GM18517 (cell line): ENCODE data around the gene ZNF792.
"Not testable (repeated sequence)": the region's sequence is repeated elsewhere in the genome, so short reads cannot be mapped to it uniquely, and the experiment has no call there.

Source experiments
- ATAC-seq: cut with Tn5 transposase; IDR thresholded peaks from one replicate; pipeline ENCODE4 v1.9.1; 2021; ENCODE audit warnings: mild to moderate bottlenecking, moderate library complexity; ENCODE audit not compliant: unreplicated experiment

Gene ZNF792

DNA sequence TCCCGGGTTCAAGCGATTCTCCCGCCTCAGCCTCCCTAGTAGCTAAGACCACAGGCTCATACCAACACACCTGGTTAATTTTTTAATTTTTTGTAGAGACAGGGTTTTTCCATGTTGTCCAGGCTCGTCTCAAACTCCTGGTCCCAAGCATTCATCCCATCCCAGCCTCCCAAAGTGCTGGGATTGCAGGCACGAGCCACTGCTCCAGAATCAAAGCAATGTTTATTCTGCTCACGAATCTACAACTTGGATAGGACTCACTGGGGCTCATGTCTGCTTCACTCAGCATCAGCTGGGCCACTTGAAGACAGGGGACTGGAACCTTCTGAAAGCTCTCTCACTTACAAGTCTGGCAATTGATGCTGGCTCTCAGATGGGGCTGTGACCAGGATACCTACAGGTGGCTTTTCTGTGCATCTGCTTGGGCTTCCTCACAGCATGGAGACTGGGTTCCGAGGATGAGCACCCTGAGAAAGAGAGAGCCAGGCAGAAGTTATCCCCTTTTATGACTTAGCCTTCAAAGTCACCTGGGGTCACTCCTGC, 8.2 kb upstream of the ZNF792 start:
- ATAC-seq = no peak

DNA sequence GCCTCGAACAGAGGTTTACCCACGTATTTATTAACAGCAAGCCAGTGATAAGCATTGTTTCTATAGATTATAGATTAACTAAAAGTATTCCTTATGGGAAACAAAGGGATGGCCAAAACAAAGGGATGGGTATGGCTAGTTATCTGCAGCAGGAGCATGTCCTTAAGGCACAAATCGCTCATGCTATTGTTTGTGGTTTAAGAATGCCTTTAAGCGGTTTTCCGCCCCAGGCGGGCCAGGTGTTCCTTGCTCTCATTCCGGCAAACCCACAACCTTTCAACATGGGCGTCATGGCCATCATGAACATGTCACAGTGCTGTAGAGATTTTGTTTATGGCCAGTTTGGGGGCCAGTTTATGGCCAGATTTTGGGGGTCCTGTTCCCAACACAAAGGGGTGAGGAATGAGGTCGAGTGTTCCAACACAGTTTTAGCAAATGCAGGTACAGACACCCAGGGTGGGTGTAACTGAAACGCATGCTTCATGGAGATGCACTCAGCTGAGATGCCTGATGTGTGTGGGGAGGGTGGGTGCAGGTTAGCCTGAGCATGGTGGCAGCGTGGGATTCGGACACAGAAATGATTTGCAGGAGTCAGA, 6.3 kb upstream of the ZNF792 start:
- not testable (repeated sequence) for ATAC-seq

- no peak for ATAC-seq
These were observed 5.7 kb upstream of the ZNF792 start for GRCh38 chr19:34969721-34970120.

GRCh38 chr19:34967551-34967950, 3.5 kb upstream of the ZNF792 start:
- no peak for ATAC-seq

GRCh38 chr19:34965505-34965904, 1.5 kb upstream of the ZNF792 start:
- ATAC-seq = not testable (repeated sequence)

- no peak for ATAC-seq
These were observed 569 bp upstream of the ZNF792 start for GRCh38 chr19:34964598-34964997.

DNA sequence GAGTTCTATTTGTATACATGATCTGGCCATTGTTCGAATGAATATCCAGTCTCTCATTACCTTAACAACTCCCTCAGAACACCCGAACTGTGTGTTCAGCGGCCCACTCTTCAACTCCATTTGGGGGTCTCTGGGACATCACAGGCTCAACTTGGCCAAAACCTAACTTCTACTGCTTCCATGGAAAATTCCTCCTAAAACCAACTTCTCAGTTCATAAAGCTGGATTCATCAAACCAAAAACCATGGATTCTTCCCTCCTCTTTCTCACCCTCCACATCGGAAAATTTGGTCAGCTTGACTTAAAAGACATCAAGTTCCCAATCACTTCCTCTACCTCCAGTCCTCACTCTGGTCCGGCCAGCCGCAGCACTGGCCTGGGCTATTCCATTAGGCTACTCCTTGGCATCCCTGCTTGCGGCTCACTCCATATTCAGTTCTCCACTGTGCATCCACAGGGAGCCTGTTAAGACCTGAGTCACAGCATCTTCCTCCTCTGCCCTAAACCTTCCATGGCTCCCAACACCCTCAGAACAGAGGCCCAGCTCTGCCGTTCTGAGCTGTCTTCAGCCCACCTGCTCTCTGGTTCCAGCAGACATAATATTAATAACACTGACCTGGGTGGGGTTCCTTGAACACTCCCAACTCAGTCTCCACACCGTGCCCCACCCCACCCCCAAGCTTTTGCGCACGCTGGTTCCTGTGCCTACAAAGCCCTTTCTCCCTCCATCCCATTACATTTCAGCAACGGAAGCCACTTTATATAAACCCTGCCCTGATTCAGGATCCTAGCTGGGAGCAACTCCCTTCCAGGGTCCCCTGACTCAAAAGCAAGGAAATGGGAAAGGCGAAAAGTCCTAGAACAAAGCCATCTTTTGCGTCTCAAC, 1.1 kb downstream of the ZNF792 start:
- no peak for ATAC-seq

DNA sequence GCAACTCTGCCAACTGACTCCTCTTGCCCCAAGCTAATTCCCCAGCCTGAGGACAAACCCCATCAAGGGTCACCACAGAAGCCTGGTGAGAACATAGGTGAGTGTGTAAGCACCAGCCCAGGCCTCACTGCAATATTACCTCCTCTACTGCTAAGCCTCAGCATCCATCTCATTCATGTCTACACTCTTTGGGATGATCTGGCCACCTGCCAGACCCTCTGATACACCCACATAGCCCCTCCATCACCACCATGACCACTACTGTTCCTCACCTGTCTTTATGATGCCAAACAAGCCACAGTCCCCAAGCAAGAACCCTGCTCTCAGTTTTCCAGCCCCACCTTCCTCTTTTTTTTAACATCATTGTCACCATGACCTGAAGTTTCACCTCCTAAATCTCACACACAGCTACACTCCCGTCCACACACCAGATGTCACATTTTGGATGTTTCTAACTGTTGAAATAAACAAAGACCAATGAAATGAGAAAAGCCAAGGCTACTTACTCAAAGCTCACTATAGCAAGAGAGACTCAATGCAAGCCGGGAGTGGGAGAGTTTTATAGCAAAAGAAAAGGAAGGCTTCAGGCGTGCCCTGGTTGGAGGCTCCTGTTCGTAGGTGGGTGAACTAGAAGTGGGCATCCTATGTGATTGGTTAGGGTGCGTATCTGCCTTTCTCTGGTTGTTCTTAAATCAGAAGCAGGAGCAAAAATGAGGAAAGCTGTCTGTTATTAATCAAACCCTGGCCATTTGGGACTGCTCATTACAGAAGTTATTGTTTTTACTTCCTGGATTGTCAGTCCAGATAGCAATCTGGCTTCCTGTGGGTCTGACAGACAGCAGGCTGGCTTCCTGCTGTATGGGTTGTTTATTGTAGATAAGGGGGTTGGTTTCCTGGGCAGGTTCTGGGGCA, 2.0 kb downstream of the ZNF792 start:
- no peak for ATAC-seq

DNA sequence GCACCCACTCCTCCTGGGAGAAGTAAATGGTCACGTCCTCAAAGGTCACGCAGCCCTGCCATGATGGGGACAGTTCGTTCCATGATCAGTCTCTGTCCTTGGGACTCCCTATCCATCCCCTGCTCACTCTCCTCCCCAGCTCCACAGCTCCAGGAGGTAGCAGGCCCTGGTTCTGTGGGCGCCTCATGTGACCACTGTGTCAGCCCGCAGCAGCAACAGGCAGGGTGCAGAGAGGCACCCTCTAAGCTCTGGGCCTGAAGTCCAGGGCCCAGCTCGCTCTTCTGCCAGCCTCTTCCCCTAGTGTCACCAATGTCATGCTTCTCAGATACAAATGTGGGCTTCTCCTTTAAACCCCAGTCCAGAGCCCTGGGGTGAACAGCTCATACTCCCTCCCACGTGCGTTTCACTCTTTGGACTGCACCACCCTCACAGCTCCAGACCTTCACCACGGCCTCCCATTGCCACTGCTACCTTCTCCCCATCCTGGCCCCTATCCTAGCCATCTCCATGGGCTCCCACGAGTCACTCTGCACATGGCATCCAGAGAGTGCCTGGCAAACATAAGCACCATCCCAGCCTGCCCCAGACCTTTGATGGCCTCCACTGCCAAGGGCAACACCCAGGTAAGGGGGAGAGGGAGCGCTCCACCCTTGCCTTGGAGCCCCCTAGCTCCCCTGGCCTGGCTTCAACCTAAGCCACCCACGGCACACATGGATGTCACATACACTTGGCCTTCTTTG, 2.9 kb downstream of the ZNF792 start:
- no peak for ATAC-seq

- no peak for ATAC-seq
These were observed 3.8 kb downstream of the ZNF792 start for GRCh38 chr19:34960103-34960805.

DNA sequence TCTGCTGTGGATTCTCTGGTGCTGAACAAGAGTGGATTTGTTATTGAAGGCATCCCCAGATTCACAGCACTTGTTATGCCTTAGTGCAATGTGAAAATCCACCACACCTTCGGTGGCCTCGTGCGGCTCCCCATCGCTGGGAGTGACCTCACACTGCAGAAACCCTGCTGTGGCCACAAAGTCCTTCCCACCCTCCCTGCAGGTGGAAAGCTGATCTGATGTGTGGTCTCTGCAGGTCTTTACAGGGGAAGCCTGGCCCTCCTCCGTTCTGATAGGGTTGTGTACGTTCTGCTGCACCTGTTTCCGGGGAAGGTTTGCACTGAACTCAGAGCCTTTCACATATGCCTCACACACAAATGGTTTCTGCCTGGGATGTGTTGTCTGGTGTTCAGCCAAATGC, 5.0 kb downstream of the ZNF792 start:
- ATAC-seq = no peak

- ATAC-seq = no peak
These were observed 5.9 kb downstream of the ZNF792 start for GRCh38 chr19:34957830-34958751.

- no peak for ATAC-seq
These were observed 10.9 kb downstream of the ZNF792 start for GRCh38 chr19:34953092-34953491.

GRCh38 chr19:34943861-34944573, 20.0 kb downstream of the ZNF792 start:
- no peak for ATAC-seq

GRCh38 chr19:34938886-34939285, 25.1 kb downstream of the ZNF792 start:
- no peak for ATAC-seq

GRCh38 chr19:34936184-34936583, 27.8 kb downstream of the ZNF792 start:
- no peak for ATAC-seq

DNA sequence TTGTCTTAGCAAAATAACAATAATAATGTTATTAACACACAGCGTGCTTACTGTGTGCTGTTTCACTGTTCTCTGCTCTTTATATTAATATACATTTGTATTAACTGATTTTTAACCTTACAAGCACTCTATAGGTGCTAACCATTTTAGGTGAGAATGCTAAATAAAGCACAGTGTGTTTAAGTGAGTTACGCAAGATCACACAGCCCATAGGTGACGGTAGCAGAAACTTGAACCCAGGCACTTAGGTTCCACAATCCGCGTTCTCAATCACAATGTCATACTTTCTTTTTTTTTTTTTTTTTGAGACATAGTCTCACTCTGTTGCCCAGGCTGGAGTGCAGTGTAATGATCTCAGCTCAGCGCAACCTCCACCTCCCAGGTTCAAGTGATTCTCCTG, 31.5 kb downstream of the ZNF792 start:
- ATAC-seq = no peak
